Nucleus accumbens (tissue), 56 donors: ENCODE data around the gene CES2.
A peak's percentile ranks its signal among the peaks of the same experiment; 100 is the strongest.

Experiments used
- DNase-seq, 56 donors: peaks; one replicate each; lab custom pipeline; 2025; lab: John Stamatoyannopoulos, UW

Gene CES2

DNA sequence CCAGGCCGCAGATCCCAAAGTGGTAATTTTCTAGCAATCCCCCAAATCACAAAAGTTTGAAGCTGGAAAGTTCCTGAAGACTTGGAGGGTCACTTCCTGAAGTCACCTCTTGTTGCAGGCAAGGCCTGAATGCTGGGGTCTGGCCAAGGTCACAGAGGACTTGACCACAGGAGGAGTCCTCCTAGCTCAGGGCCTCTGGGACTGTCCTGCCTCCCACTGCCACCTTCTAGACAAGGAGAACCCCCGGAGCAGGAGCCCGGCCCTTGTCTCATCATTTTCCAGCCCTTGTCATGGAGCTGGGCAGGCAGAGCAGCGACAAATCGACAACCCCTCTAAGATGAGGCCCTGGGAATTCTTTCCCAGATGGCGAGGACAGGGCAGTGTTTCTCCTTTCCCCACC lies 17.0 kb upstream of the CES2 start:
- no peak for DNase-seq

DNA sequence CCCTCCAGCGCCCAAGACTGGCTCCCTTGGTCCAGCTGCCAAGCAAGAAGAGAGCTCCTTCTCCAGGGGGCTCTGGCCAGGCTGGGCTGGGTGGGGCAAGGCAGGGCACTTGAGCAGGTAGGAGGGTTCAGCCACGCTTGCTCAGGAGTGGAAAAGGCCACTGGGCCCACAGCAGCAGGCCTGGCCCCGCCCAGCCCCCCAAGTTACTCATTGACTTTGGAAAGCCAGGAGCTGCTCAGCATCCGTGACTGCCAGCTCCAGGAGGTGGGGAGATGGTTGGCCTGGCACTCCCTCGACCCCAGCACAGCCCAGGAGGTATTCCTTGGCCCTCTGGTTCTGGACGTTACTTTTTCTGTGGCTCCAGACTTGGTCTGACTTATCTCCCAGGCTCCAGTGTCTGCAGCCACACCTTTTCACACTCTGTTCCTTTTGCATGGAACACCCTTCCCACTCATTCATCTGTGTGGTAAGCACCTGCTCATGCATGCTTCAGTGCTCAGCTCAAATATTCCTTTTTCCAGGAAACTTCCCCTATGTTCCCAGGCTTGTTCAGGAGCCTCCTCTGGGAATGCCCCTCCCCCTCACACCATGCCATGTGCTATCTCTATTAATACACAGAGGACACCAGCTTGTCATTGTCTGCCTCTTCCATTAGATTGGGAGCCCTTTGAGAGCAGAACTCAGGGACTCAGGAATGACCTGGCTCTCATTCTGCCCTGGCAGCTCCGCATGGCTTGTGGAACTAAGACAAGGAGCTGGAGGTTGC lies 16.3 kb upstream of the CES2 start, which contains the start of gene CDH16:
Gene CDH16, minus strand, starts transcription at position 83 of the 766 bp plus-strand sequence. CDS start 820 bp downstream, outside the sequence.
- DNase-seq: no peak

DNA sequence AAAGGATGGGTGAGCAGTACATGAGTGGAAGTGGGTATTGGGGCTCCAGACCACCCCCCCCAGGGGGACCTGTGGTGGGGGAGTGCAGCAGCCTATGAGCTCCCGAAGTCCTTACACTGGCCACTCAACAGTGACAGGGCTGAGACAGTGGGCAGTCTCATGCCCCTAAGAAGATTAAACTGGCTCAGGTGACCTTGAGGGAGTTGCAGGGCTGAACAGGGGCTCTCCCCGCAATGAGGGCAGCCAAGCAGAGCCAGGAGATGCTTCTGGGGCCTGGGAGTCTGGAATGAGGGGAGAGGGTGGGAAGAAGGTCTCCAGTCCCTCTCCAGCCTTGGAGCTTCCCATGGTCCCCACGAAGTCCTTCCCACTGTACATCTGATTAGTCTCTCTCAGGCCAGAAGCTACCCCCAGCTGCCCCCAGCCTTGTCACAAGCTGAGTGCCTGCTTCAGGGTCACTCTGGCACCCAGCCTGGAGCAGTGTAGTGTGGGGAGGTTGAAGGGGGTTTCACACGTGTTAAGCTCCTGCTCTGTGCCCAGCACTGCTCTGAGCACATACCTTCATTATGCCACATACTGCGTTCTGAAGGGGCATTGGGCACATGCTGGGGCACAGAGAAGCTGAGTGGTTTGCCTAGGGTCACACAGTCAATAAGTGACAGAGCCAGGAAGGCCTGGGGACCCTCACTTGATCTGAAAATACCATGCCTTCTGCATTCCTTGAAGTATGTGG lies 15.6 kb upstream of the CES2 start:
- no peak for DNase-seq

DNA sequence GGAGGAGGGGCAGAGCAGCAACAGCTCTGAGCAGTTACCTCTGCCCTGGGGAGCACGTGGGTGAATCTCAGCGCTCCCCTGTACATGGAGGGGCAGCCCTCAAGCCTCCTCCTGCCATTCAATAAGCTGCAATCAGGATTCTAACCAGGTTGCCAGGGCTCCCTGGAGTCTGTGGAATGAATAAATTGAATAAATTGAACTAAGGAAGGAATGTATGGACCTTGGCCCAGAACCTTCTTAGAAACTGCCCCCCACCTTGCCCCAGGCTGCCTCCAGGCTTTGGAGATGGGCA lies 15.1 kb upstream of the CES2 start:
- no peak for DNase-seq

DNA sequence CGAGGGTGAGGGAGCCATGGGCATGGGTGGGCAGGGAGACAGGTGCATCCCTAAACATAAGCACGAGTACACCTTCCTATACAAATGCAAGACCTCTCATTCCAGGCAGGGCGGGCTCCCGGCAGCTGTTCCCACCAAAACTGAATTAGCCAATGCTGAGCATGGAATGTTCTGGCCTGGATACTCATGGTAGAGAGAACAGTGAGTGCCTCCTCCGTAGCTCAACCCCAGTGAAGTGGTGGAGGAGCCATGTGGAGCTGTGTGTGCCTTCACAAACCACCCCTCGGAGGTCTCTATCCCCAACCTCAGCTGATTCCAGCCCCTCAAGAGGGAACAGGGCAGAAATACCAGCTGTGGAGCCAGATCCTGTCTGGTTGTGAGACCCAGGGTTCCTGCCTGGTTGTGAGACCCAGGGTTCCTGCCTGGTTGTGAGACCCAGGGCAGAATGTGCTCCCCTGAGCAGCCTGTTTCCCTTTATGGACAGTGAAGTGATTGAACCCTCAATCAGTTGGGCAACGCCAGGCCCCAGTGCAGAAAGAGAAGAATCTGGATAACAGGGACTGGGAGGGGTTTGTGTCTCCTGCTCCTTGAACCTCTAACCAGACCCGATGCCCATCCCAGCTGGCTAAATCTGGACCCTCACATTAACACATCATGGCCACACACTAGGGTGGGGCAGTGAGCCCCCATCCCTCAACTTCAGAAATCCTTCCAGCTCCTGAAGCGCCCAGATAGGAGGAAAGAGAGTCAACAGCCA lies 14.2 kb upstream of the CES2 start:
- DNase-seq: no peak

DNA sequence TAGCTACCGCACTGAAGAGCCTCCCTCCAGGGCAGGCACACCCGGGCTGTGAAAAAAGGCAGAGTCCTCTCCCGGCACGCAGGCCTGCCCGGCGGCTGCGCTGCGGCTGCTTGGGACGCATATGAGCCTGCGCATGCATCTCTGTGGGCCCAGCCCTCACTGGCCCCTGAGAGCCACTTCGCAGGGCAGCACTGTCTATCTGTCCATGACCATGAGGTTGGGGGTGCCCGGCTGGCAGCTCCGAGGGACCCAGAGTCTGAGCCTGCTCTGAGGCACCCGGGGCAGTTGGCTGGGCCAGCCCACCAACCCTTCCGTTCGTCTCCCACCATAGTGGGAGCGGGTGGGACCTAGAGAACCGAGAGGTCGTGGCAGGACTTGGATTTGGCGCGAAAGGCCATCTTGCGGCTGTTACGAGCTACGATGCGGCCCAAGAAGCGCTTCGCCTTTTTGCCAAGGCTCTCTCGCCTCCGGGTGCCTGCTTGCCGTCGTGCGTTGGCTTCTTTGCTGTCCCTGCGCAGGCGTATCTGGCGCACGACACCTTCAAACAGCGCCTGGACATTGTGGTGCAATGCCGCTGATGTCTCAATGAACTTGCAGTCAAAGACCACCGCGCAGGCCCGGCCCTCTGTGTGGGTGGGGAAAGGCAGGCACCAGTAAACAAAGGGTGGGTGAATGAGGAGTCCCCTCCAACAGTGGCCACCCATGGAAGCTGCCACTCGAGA lies 13.4 kb upstream of the CES2 start:
- DNase-seq: no peak

DNA sequence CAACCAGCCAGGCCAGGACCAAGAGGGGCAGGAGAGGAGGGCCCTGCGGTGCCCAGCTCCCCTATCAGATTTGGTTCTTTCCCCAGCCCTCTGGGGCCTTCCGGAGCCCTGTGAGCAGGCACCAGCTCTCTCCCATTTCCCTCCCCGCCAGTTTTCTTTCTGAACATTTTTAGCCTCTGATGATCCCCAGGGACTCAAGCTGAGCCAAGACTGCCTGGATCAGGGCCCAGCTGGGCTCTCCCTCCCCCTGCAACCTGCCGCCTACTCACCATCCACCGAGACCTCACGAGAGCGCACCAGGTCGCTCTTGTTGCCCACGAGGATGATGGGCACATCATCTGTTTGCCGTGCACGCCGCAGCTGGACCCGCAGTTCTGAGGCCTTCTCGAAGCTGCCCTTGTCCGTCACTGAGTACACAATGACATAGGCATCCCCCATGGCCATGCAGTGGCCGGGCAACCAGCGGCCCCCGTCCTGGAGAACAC lies 12.0 kb upstream of the CES2 start:
- peak in 1 of 56 donors; percentile 37 for DNase-seq

DNA sequence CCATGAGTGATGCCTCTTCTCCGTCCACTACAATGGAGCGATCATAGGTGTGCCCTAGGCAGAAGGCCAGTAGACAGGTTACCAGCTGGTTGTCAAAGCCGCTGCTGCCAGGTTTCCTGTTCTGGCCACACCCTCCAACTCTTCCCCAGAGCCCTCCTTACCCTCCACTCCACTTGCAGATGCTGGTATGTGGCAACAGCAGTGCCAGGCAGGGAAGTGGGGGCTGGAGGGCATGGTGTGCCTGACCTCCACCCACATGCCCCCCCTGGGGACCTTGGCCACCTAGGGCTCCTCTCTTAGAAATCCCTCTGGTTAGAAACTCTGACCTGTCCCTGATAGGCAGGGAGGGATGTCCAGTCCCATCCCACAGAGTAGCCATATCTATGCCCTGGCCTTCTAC lies 11.4 kb upstream of the CES2 start:
- no peak for DNase-seq

DNA sequence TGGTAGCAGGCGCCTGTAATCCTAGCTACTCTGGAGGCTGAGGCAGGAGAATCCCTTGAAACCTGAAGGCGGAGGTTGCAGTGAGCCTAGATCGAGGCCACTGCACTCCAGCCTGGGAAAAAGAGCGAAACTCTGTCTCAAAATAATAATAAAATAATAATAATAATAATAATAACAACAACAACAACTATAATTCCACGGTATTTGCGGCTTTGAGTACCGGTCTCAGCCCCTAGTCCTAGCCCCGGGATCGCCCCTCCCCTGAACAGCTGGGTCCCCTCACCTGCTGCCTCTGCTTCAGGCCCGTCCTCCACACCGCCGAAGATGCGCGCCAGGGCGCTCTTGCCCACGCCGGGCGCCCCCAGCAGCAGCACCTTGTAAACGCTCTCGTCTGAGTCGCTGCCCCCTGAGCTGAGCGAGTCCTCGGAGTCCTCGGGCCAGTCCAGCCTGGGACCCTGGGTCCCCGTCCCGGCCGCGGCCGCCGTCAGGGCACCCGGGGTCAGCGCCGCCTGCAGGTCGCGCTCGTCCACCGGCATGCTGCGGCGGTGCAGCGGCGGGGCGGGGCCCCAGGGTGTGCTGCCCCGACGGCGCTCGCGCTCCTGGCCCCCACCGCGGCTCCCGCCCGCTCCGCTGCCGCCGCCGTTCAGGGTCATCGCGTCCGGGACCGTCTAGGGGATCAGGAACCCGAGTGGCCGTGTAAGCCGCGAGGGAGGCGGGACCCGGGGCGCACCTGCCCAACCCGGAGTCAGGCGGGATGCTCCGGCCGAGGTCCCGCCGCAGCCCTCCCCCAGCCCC lies 10.6 kb upstream of the CES2 start:
- peak in 3 of 56 donors; percentile 5 to 33 (median 30) for DNase-seq

DNA sequence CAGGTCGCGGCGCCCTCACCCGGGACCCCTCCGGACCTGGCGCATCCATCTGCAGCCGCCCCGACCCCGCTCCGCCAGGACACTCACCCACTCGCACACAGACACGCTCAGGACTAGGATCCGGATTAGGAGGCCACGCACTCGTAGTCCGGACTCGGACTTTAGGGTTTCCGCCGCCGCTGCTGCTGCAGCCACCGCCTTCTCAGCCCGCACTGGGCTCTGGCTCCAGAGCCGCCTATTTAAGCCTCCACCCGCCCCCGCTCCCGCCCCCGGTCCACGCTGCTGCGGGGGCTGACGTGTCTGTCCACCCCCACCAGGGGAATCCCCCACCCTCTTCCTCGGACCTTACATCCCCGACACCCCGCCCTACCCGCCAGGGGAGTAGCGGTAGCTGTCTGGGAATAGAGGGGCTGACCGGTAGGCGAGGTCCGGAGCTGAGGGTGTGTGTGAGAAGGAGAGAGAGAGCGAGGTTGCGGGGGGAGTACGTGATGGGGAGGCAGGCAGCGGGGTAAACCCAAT lies 9.9 kb upstream of the CES2 start, which contains the start of gene RRAD:
Gene RRAD, minus strand, starts transcription at position 214 of the 519 bp plus-strand sequence. CDS start 356 bp downstream, outside the sequence.
- peak in 6 of 56 donors; percentile 12 to 60 (median 38) for DNase-seq

DNA sequence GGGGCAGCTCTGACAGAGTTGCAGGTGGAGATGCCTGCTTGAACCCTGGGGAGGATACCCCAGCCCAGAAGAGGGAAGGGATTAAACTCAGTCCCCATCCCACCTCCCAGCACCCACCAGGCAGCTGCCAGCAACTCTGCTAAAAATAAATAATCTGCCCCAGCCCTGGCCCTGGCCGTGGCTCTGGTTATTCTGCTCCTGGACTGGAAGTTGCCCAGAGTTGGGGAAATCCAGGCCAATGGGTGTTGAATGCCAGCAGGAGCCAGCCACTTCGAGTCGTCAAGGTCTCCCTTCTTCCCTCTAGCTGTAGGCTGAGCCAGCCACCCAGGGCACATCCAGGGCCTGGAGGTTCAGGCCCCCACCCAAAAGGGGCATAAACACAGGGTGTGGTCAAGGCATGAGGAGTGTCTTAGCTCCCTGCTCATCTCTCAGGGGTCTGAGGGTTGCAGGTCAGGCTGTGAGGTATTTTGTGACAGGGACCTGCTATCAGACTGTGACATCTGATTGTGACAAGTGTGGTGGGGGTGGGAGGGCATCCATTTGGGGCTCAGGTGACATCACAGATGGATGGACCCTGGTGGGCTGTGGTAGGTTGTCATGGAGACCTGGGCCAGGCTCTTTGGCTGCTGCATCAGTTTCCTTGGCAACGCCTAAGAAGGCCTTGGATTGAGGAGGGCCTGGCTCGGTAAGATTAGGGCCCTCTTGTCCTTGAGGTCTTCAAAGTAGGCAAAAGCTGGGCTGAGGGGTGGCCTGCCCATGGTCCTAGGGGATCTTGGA lies 9.0 kb upstream of the CES2 start:
- DNase-seq: peak in 19 of 56 donors; percentile 10 to 61 (median 23)

DNA sequence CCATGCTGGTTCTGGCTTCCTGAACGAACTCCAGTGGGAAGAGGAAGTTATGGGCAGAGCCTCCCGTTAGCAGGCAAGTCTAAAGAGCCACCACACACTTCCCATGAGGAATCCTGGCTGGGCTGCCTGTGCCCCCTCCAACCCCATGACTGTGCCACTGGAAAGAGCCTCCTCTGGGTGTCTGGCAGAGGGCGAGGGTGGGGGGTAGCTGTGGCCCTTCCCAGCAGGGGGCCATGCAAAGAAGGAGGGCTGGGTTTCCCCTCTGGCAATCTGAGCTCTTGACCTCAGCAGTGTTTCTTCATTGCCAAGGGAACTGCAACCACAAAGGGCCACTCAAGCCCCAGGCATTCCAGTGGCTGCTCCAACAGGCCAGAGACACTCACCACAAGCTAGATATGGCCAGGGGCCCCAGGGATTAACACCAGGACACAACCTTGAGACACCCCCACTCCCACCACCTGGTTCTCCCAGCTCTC lies 8.3 kb upstream of the CES2 start:
- DNase-seq: peak in 3 of 56 donors; percentile 11 to 33 (median 25)

DNA sequence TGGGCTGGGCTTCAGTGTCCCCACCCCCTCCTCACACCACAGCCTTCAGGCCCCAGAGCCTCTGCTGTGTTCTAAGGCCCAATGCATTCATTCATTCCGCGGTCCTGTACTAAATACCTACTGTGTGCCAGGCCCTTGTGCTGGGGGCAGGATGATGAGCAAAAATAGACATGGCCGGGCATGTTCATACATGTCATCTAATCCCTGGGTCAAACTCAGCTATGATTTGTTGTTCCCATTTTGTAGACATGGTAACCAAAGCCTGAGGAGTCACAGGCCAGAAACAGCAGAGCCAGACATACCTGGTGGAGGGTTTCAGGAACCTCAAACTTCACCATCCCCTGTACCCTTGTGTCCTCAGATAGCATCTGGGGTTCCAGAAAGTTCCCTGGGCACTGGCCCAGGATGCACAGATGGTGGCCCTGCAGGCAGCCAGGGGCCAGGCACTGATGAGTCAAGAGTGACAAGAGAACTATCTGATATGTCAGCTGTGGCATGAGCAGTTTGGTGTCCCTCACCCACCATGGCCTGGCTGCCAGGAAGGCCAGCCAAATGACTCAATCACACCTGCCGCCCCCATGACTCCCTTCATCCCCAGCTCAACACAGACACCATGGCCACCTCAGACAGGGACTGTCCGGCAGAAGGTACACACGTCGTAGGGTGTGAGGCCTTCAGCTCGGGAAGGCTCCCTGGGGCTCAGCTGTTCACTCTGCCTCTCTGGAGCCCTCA lies 7.2 kb upstream of the CES2 start:
- peak in 2 of 56 donors; percentile 7 to 55 for DNase-seq

DNA sequence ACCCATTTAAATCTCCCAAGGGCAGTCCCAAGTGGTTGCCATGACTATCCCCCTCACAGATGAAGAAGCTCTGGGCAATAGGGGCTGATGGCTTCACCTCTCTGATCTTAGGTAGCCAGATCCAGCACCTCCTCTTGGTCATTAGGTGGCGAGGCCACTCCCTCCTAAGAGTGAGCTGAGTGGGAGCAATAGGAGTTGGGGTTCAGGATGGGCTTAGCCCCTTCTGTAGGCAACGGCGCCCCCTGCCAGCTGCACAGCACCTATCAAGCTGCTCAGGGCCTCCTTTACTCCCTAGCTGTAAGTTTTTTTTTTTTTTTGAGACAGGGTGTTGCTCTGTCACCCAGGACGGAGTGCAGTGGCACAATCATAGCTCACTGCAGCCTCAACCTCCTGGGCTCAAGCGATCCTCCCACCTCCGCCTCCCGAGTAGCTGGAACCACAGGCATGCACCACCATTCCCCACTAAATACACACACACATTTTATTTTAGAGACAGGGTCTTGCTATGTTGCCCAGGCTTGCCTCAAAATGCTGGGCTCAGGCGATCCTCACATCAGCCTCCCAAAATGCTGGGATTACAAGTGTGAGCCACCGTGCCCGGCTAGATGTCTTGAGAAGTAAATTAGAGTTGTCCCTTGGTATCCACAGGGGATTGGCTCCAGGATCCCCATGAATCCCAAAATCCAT lies 6.5 kb upstream of the CES2 start:
- DNase-seq: peak in 2 of 56 donors; percentile 23 to 33

DNA sequence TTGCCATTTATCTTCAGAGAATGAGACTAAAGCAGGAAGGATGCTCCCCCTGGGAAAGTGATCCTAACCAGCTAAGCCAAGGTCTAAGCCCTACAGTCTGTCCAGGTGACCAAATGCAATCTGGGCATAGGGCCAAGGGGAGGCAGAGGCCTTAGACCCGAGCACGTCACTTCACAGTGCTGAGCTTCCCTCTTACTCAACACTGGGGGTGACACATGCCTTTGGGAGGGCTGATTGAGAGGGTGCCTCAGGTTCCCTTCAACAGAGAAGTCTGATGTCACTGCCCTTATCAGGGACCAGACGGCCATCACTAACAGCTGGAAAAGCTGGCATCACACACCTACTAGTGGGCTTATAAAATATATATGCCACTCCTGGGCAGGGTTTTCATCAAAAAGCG lies 5.1 kb upstream of the CES2 start:
- no peak for DNase-seq

DNA sequence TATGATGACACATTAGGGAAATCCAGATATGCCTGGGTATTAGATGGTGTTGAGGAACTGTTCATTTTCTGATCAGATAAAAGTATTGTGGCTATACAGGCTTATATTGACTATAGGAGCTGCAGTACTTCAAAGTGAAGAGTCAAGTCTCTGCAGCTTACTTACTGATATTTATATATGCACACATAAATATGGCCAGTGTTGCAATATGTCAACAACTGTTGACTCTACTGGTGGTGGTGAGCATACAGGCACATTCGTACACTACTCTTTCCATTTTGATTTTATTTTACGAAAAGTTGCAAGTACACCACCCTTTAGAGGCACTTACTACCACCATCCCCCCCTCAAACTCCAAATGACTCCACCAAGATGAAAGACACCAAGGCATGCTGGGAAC lies 3.7 kb upstream of the CES2 start:
- DNase-seq: no peak

DNA sequence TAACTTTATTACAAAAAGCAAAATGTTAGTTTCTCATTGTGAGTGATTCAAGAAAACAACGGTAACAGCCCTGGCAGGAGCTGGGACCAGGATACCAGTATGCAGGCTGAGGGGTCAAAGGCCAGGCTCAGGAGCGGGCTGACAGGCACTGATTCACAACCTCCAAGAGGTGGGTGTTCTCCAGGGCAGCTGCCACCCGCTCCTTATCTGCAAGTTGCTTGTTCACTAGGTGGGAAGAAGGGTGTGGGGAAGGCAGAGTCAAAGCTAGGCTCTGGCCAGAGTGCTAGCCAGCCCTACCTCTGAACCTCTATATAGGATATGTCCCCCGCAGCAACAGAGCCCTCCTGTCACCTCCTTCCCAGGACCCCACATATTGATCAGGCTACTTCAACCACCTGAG lies 3.2 kb upstream of the CES2 start:
- no peak for DNase-seq
